Stimulated activated CD8-positive, alpha-beta memory T cell treated with anti-CD3 and anti-CD28 coated beads, Interleukin-4, amount 100 ng/mL, for 1 hour (primary cell): ENCODE results near the gene SRSF1.

Source experiments
- DNase-seq, 2 donors: peaks; one replicate each; pipeline ENCODE4 v3.0.0-alpha.2; 2020; ENCODE audit warnings: low read depth in 2 of 2, low spot score in 1 of 2

The SRSF1 gene

DNA sequence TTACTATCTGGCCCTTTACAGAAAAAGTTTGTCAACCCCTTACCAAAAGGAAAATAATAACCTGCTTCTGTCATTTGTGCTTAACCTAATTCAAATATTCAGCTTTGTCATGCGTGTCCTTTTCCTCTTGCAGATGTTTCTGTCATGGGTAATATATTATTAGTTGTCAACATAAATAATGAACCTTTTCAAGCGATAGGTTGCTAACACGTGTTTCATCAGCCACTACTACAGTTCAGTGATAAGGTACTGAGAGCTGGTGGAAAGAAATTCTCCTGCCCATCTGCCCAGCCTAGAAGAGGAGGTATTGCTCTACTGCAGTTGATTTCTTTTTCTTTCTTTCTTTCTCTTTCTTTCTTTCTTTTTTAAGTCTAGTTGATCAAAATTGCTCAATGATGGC is 12.0 kb upstream of the SRSF1 start:
- no peak for DNase-seq

- no peak for DNase-seq
Observed at GRCh38 chr17:58010067-58010799, 3.2 kb upstream of the SRSF1 start.

DNA sequence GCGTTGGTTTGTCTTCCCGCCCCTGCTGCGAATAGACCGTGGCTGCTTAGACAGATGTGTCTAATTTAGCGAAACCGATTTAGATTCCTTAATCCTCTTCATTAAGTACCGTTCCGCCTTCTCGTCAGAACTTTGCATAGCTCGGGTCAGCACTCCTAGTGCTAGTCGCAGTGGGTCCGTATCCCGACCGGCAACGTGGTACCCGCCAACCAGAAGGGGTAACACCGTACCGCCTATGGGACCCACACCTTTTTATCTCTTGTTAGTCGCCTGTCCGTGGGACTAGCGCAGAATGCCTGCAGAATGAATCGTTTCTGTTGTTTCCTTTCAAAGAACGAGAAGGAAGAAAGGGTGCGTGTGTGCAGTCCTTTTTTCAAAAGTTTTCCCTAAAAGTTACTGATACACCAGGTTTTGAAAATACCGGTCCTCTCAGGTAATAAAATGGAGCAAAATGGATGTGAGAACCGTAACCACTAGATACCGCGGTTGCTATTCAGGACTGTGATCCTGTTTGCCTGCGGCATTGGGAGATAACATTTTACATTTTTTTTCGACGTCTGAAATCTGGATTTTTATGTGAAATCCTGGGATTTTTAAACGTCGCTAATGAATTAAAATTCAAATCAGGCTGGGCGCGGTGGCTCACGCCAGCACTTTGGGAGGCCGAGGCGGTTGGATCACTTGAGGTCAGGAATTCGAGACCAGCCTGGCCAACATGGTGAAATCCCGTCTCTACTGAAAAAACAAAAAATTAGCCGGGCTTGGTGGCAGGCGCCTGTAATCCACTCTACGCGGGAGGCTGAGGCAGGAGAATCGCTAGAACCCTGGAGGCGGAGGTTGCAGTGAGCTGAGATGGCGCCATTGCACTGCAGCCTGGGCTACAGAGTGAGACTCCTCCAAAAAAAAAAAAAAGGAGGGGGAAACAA is 998 bp upstream of the SRSF1 start:
- DNase-seq: no peak

DNA sequence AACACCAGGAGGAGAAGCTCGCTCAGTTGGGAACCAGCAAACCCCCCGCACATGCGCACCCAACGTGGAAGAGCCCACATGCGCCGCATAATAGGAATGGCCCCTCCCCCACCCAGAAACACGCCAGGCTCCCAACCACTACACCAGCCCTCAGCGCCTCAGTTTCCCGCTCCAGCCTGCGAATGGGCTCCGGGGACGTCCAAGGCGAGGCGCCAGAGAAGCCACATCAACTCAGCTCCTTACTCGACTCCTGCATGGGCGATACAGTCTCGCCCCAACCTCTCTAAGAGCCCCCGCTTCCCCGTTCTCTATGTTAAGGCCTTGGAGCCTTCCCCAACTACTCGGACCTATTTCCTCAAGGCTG is 504 bp downstream of the SRSF1 start:
- DNase-seq: peak; percentile 26 to 31

GRCh38 chr17:58005728-58006559 is 1.1 kb downstream of the SRSF1 start:
- no peak for DNase-seq

- DNase-seq: no peak
Observed at GRCh38 chr17:58005031-58005727, 1.9 kb downstream of the SRSF1 start.

- no peak for DNase-seq
Observed at GRCh38 chr17:58004060-58004459, 3.0 kb downstream of the SRSF1 start.

DNA sequence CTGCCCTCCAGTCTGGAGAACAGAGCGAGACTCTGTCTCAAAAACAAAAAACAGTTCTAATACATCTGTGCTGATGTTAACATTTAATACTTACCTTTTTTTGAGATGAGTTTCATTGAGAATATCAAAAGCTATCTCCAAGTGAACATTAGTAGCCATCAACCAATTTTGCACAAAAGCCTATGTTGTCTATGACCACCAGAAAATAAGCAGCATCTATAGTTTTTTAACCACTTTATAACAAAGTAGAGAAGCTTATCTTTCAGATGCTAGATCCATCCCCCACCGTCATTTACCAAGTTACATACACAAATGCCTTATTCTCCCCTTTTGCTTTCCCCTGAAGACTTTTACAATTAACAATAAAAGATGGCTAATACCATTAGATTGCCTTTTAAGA is 4.1 kb downstream of the SRSF1 start:
- DNase-seq: no peak

- DNase-seq: no peak
Observed at GRCh38 chr17:58002154-58002948, 4.7 kb downstream of the SRSF1 start.

- DNase-seq: no peak
Observed at GRCh38 chr17:58001461-58002124, 5.5 kb downstream of the SRSF1 start.

DNA sequence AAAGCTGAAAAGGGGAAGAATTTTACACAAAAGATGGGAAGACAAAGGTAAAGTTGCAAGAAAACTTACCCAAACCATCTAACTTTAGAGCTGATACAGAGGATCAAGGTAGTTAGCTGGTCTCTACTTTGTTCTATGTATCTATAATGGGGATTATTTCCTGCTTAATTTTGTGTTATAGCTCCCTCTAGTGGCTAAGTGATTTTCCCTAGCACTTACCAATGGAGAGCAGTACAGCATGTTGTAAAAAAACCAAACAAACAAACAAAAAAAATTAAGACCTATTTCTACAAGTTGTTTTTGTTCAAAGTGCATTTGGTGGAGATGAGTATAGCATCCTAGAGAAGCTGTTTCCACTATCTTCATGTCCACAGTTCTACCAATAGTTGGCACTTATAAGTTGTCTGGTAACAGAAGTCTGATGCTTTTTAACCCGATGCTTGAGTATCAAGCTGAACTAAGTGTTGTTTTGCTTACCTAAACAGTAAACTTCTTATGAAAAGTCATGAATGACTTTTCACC is 7.5 kb downstream of the SRSF1 start:
- no peak for DNase-seq

- DNase-seq: no peak
Observed at GRCh38 chr17:57999010-57999495, 8.0 kb downstream of the SRSF1 start.

- DNase-seq: no peak
Observed at GRCh38 chr17:57997085-57997809, 9.8 kb downstream of the SRSF1 start.

DNA sequence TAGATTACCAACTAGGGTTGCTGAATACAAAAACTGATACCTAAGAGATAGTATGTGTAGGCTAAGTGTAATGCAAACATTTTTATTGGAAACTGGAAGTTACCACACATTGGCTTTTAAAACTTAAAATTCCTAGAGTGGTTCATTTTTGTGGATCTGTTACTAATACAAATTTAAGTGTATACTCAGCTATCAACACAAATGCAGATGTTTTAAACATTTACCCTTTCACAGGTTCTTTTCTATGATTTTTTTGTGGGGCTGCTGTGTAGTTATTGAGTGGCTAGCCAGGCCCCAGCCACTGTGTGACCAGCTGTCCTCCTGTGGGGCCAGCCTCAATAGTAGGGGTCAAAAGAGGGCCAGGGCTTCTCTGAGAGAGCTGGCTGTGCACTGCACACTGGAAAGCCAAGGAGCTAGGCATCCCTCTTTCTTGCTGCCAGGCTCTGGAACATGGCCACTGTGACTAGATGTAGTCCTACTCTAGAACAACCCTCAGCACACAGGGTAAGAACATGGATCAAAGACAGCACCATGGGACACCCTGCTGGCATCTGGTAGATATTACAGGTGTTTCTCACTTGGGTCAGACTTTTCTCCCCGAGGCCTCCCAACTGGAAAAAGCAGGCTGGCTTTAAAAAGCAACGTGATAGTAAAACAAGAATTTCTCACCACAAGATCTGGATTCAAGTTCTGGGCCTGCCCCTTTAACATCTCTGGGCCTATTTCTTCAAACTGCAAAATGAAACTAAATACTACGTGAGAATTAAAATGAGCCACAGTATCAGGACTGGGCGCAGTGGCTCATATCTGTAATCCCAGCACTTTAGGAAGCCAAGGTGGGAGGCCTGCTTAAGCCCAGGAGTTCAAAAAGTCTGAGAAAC is 11.7 kb downstream of the SRSF1 start:
- peak; percentile 8 to 19 for DNase-seq

DNA sequence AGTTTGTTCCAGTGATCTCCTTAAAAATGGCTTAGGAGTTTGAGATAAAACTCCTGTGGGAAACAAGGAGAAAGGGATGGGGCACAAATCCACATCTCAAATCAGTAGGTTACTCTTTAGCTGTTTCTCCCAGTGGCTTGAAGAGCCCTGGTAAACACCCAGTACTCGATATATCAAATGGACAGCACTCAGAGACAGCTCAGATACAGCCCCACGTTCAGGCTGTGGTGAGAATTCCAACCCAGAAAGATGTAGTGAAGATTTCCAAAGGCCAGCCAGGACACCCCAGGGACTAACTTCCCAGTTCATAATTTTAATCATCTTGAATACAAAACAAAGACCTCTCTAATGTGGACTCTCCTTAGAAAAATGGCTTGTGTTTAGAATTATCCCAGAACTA is 12.6 kb downstream of the SRSF1 start:
- DNase-seq: no peak

GRCh38 chr17:57993471-57994365 is 13.3 kb downstream of the SRSF1 start:
- no peak for DNase-seq

DNA sequence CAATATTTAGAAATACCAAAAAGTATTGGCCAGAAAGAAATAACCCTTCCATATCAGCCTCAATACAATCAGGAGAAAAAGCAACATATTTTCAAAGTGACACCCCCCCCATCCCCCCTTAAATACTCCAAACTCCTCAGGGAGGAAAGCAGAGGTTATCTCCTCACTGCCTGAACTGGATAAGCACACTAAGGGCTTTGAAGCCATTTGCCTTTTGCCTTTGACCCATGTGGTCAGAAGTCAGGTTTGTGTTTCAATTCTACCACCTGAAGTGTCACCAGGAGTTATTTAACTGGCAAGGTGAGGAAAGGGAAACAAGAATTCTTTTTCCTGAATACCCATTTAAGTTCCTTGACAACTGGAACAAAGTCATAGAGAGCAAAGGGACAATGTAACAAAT is 15.5 kb downstream of the SRSF1 start:
- no peak for DNase-seq
